ENCODE measurements around the gene PBLD.

DNA sequence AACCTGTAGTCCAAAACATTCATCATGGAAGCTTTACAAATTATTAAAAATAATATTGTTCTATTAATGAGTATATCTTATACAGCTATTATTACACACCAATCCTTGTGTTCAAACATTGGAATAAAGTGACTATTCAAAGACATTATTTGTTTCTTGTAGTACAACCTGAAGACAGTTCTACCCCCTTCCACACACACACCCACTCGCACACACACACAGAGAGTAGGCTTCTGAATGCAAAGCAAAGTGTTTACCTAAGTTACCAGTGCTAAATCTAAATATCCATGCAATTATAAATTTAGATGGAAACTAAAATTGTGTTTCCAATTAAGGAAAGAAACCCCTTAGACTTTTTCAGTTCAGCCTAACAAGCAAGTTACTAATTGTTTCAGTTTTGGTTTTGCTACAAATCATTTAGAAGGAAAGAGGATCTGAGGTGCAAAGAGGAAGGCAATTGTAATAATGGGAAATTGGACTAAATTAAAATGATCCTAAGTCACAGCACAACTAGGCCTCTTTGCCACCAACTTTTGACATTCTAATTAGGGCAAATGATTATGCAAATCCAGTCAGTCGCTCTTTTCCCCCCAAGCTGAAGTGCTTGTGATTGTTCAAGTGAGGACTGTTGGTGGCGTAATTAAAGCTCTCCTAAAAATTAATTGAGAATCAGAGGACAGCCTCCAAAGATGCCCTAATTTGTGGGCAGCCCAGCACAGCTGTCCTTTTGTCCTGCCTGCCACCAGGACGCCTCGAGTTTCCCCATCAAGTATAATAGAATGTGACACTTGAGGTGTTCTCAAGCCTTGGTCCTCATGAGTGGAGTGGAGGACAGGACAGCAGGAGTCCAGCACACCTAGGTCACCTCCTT lies 80.9 kb downstream of the PBLD start:
- TF ChIP-seq, protein P1, sequence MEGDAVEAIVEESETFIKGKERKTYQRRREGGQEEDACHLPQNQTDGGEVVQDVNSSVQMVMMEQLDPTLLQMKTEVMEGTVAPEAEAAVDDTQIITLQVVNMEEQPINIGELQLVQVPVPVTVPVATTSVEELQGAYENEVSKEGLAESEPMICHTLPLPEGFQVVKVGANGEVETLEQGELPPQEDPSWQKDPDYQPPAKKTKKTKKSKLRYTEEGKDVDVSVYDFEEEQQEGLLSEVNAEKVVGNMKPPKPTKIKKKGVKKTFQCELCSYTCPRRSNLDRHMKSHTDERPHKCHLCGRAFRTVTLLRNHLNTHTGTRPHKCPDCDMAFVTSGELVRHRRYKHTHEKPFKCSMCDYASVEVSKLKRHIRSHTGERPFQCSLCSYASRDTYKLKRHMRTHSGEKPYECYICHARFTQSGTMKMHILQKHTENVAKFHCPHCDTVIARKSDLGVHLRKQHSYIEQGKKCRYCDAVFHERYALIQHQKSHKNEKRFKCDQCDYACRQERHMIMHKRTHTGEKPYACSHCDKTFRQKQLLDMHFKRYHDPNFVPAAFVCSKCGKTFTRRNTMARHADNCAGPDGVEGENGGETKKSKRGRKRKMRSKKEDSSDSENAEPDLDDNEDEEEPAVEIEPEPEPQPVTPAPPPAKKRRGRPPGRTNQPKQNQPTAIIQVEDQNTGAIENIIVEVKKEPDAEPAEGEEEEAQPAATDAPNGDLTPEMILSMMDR (IDR thresholded peaks at IDR 0.05), result no peak
- no peak for TF ChIP-seq SIN3A (IDR thresholded peaks at IDR 0.05; ENCODE audit: borderline replicate concordance, insufficient read depth, low read depth, low read length)

Data from Panc1 (cell line).